ENCODE measurements around the gene CARHSP1. TPM values are rescaled to one million over a fixed set of nuclear protein-coding genes. Genes with fewer than 3 reads are reported as not detected.
"Not testable (repeated sequence)": the region's sequence is repeated elsewhere in the genome, so short reads cannot be mapped to it uniquely, and the experiment has no call there.

CARHSP1 gene
- total and polyA plus RNA-seq, 5 donors: 28.6 to 75.0 (median 36.0) TPM

DNA sequence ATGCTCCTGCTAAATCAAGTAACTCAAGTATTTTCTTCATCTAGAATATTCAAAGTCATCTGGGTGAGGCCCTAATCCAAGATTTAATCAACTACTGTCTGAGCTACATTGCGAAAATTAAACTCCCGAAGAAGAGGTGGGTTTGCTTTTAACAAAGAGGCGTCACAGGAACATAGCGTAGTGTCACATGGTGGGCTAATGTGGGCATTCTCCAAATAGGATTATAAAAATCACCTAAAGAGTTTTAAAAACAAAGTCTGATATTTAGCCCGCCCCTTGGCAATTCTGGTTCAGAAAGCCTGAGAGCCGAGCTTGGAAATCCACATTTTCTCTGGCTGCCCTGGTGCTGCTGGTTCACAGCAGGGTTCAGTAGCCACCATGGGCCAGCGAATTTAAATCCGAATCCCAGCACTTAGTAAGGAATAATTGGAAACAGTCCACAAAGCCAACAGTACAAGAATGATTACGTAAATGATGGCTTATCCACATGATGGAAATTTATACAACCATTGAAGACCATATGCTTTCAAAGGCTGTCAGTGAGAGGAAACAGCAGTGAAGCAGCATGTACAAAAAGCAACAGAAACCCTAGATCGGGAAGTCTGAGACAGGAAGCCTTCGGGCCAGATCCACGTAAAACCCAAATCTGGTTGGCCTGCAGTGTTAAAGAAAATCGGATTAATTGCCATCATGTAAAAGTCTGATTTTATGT, 62.4 kb downstream of the CARHSP1 start:
- ATAC-seq: no peak
- Histone ChIP-seq H3K27me3 (ENCODE audit: control insufficient read depth, insufficient read depth) (no peaks in the 10 kb centered on the region), H3K27ac (ENCODE audit: low read length) (no peak overlapping the region), H3K9me3 (ENCODE audit: control insufficient read depth, low read length) (no peaks in the 10 kb centered on the region), H3K4me3 (ENCODE audit: low read length) (no peak overlapping the region), H3K4me1 (ENCODE audit: control insufficient read depth, insufficient read depth, low read length) (no peaks in the 10 kb centered on the region)
- intact Hi-C loops (cut with DNase I): no loop called here
- WGBS: 92% methylated on average over 13 of the region's 13 CpGs
- DNase-seq: no peak

DNA sequence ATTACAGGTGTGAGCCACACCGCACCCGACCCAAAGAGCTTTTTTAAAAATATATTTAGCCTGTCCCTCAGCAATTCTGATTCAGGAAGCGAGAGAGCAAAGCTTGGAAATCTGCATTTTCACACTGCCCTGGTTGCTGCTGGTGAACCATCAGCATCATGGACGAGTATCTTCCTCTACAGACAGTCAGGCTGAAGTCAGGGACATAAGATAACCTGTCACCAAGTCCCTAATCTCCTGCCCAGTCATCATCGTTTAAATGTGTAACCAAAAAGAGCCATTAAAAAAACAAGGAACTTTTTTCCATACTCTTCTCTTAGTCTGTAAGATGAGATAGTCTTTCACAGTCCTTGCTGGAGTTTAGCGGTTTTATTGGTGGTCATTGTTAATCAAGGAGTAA, 64.5 kb downstream of the CARHSP1 start:
- no peak for DNase-seq
- WGBS: 81% methylated on average over 6 of the region's 6 CpGs
- no peak overlapping the region for H3K27ac ChIP-seq (ENCODE audit: low read length)
- no peak overlapping the region for H3K4me3 ChIP-seq (ENCODE audit: low read length)
- no peaks in the 10 kb centered on the region for H3K27me3 ChIP-seq (ENCODE audit: control insufficient read depth, insufficient read depth)
- H3K4me1 ChIP-seq (ENCODE audit: control insufficient read depth, insufficient read depth, low read length): no peaks in the 10 kb centered on the region
- no peaks in the 10 kb centered on the region for H3K9me3 ChIP-seq (ENCODE audit: control insufficient read depth, low read length)
- no peak for ATAC-seq
- intact Hi-C loops (cut with DNase I): no loop called here

DNA sequence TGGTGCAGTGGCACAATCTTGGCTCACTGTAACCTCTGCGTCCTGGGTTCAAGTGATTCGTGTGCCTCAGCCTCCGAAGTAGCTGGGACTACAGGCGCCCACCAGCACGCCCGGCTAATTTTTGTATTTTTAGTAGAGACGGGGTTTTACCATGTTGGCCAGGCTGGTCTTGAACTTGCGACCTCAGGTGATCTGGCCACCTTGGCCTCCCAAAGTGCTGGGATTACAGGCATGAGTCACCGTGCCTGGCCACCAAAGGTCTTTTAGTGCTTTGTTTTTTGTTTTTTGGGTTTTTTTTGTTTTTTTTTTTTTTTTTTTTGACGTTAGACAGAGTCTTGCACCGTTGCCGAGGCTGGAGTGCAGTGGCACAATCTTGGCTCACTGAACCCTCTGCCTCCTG, 65.1 kb downstream of the CARHSP1 start:
- DNase-seq; H3K27ac ChIP-seq (ENCODE audit: low read length); H3K9me3 ChIP-seq (ENCODE audit: control insufficient read depth, low read length); H3K4me3 ChIP-seq (ENCODE audit: low read length); H3K4me1 ChIP-seq (ENCODE audit: control insufficient read depth, insufficient read depth, low read length); intact Hi-C loops (cut with DNase I); ATAC-seq; H3K27me3 ChIP-seq (ENCODE audit: control insufficient read depth, insufficient read depth): not testable (repeated sequence)
- 95% methylated on average over 12 of the region's 12 CpGs for WGBS

Other genes with a start within 250 kb of the CARHSP1 start
- 10 to 100 TPM; 28.1 to 37.3 (median 33.3) TPM for gene METTL22, start 247.3 kb downstream of the CARHSP1 start, total RNA-seq
- gene METTL22, start 247.3 kb downstream of the CARHSP1 start, polyA plus RNA-seq: 26.9 TPM
- gene ABAT, start 194.4 kb downstream of the CARHSP1 start, total RNA-seq: 10 to 100 TPM; 12.3 to 42.4 (median 20.2) TPM
- gene ABAT, start 194.4 kb downstream of the CARHSP1 start, polyA plus RNA-seq: 10.9 TPM
- 10 to 100 TPM; 12.2 to 12.8 (median 12.3) TPM for gene TMEM186, start 71.4 kb downstream of the CARHSP1 start, total RNA-seq
- gene TMEM186, start 71.4 kb downstream of the CARHSP1 start, polyA plus RNA-seq: 11.5 TPM
- 10 to 100 TPM; 10.5 to 29.4 (median 13.0) TPM for gene PMM2, start 71.2 kb downstream of the CARHSP1 start, total RNA-seq
- gene PMM2, start 71.2 kb downstream of the CARHSP1 start, polyA plus RNA-seq: 10.7 TPM
- gene LITAFD, start 13.3 kb upstream of the CARHSP1 start, total RNA-seq: not detected
- gene LITAFD, start 13.3 kb upstream of the CARHSP1 start, polyA plus RNA-seq: not detected
- gene USP7, start 94.9 kb upstream of the CARHSP1 start, total RNA-seq: 10 to 100 TPM; 67.1 to 83.3 (median 71.2) TPM
- 25.1 TPM for gene USP7, start 94.9 kb upstream of the CARHSP1 start, polyA plus RNA-seq
- gene HAPSTR1, start 222.6 kb upstream of the CARHSP1 start, total RNA-seq: 10 to 100 TPM; 39.7 to 50.9 (median 45.1) TPM
- 14.4 TPM for gene HAPSTR1, start 222.6 kb upstream of the CARHSP1 start, polyA plus RNA-seq

Data from right cardiac atrium (tissue), 5 donors.